ENCODE measurements around the gene PLCD3.

- TF ChIP-seq CTCF (IDR thresholded peaks at IDR 0.05) (no peak), POLR2A (IDR thresholded peaks at IDR 0.05) (no peak)
Observed at GRCh38 chr17:45096926-45097325, 35.4 kb downstream of the PLCD3 start.

All from Peyer's patch (tissue), 4 donors.